ENCODE data around the gene CFAP90.

GRCh38 chr5:7802855-7803254 lies 48.1 kb downstream of the CFAP90 start:
- no peak for TF ChIP-seq REST (IDR thresholded peaks at IDR 0.05; ENCODE audit: borderline replicate concordance)
- no peak for TF ChIP-seq CTCF (IDR thresholded peaks at IDR 0.05; ENCODE audit: poor library complexity, severe bottlenecking)
- TF ChIP-seq EP300 (conservative IDR thresholded peaks at IDR 0.05; ENCODE audit: poor library complexity, severe bottlenecking): no peak

Data from neural cell (in vitro differentiated cells).